GM12891 (cell line): ENCODE results near the gene LHFPL6.

Experiments used
- DNase-seq: peaks from one replicate; pipeline ENCODE4 v3.0.0; 2011; ENCODE audit warnings: low spot score; ENCODE audit not compliant: insufficient read length
- FAIRE-seq: peaks from 2 replicates; lab custom pipeline; 2011; peaks lifted over from hg19 to GRCh38; lab: Jason Lieb, UNC
- PAX5 ChIP-seq: IDR thresholded peaks from 2 replicates; pipeline ENCODE4 v1.6.1; 2011; ENCODE audit warnings: low read length, moderate library complexity, mild to moderate bottlenecking; ENCODE audit not compliant: insufficient read depth, severe bottlenecking
- POLR2A ChIP-seq: IDR thresholded peaks from 2 replicates; pipeline ENCODE4 v1.6.1; 2011; ENCODE audit warnings: low read depth, low read length, control low read depth
- POLR2AphosphoS5 ChIP-seq: IDR thresholded peaks from 2 replicates; pipeline ENCODE4 v1.6.1; 2011; ENCODE audit warnings: low read depth, low read length, control low read depth
- POU2F2 ChIP-seq: IDR thresholded peaks from 2 replicates; pipeline ENCODE4 v1.6.1; 2011; ENCODE audit warnings: low read depth, mild to moderate bottlenecking, control low read depth, low read length, moderate library complexity
- SPI1 ChIP-seq: IDR thresholded peaks from 2 replicates; pipeline ENCODE4 v1.6.1; 2011; ENCODE audit warnings: low read depth, low read length, control low read depth
- TAF1 ChIP-seq: IDR thresholded peaks from 2 replicates; pipeline ENCODE4 v1.6.1; 2011; ENCODE audit warnings: low read depth, low read length, control low read depth

The LHFPL6 gene

GRCh38 chr13:39501702-39502324, 101.2 kb downstream of the LHFPL6 start:
- DNase-seq = no peak
- no peak for FAIRE-seq
- TF ChIP-seq SPI1 = no peak
- no peak for TF ChIP-seq POLR2AphosphoS5
- no peak for TF ChIP-seq TAF1
- TF ChIP-seq PAX5 = no peak

- TF ChIP-seq POLR2A = no peak
- no peak for TF ChIP-seq POLR2AphosphoS5
- TF ChIP-seq PAX5 = no peak
- no peak for TF ChIP-seq TAF1
- TF ChIP-seq SPI1 = no peak
- TF ChIP-seq POU2F2 = no peak
- FAIRE-seq (no peak), DNase-seq (no peak)
These were observed 103.4 kb downstream of the LHFPL6 start for GRCh38 chr13:39499604-39500003.

- no peak for TF ChIP-seq SPI1
- no peak for TF ChIP-seq TAF1
- no peak for TF ChIP-seq POLR2A
- no peak for TF ChIP-seq PAX5
- no peak for TF ChIP-seq POLR2AphosphoS5
- TF ChIP-seq POU2F2 = no peak
- FAIRE-seq (no peak), DNase-seq (no peak)
These were observed 104.4 kb downstream of the LHFPL6 start for GRCh38 chr13:39498471-39499114.

- DNase-seq (no peak), FAIRE-seq (no peak)
- TF ChIP-seq TAF1 = no peak
- TF ChIP-seq POLR2AphosphoS5 = no peak
- TF ChIP-seq PAX5 = no peak
- no peak for TF ChIP-seq SPI1
- no peak for TF ChIP-seq POLR2A
- no peak for TF ChIP-seq POU2F2
These were observed 106.5 kb downstream of the LHFPL6 start for GRCh38 chr13:39496506-39496905.

- no peak for DNase-seq
- no peak for FAIRE-seq
- no peak for TF ChIP-seq PAX5
- TF ChIP-seq TAF1 = no peak
- no peak for TF ChIP-seq POLR2AphosphoS5
These were observed 108.4 kb downstream of the LHFPL6 start for GRCh38 chr13:39494633-39495032.

- FAIRE-seq (no peak), DNase-seq (no peak)
- TF ChIP-seq TAF1 (no peak), POLR2A (no peak), SPI1 (no peak), POU2F2 (no peak), PAX5 (no peak), POLR2AphosphoS5 (no peak)
These were observed 109.0 kb downstream of the LHFPL6 start for GRCh38 chr13:39494006-39494405.

GRCh38 chr13:39490136-39490535, 112.9 kb downstream of the LHFPL6 start:
- TF ChIP-seq TAF1 (no peak), POLR2A (no peak), SPI1 (no peak), POLR2AphosphoS5 (no peak), PAX5 (no peak), POU2F2 (no peak)
- no peak for DNase-seq
- no peak for FAIRE-seq

- DNase-seq = no peak
- FAIRE-seq = no peak
- TF ChIP-seq POLR2A = no peak
- no peak for TF ChIP-seq PAX5
- no peak for TF ChIP-seq SPI1
- TF ChIP-seq TAF1 = no peak
- no peak for TF ChIP-seq POLR2AphosphoS5
- no peak for TF ChIP-seq POU2F2
These were observed 116.2 kb downstream of the LHFPL6 start for GRCh38 chr13:39486758-39487157.

- no peak for TF ChIP-seq POLR2AphosphoS5
- no peak for TF ChIP-seq POLR2A
- TF ChIP-seq SPI1 = no peak
- TF ChIP-seq TAF1 = no peak
- TF ChIP-seq PAX5 = no peak
- FAIRE-seq (no peak), DNase-seq (no peak)
These were observed 117.7 kb downstream of the LHFPL6 start for GRCh38 chr13:39485314-39485700.
